NCI-H1436 (cell line): ENCODE data around the gene ACTR10.
"Not testable (repeated sequence)": the region's sequence is repeated elsewhere in the genome, so short reads cannot be mapped to it uniquely, and the experiment has no call there.

ENCODE experiments used
- DNase-seq: peaks from one replicate; lab custom pipeline; 2025; lab: John Stamatoyannopoulos, UW

ACTR10 gene

DNA sequence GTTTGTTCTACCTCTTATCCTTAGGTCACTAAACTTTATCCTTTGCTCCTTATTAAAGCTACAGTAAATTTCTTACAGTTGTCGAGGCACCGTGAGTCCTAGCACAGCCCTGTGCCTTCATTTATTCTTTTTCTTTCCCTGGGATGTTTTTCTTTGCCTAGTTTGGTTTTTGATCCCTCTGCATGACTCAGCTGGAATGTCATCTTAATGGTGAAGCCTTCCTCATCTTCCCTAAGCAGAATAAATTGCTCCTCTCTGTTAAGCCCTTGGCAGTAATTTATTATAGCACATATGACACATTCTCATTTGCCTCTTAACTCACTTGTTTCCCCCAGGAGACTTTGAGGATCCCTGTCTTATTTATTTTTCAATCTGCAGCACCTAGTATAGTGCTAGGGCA lies 16.6 kb downstream of the ACTR10 start:
- DNase-seq: no peak

DNA sequence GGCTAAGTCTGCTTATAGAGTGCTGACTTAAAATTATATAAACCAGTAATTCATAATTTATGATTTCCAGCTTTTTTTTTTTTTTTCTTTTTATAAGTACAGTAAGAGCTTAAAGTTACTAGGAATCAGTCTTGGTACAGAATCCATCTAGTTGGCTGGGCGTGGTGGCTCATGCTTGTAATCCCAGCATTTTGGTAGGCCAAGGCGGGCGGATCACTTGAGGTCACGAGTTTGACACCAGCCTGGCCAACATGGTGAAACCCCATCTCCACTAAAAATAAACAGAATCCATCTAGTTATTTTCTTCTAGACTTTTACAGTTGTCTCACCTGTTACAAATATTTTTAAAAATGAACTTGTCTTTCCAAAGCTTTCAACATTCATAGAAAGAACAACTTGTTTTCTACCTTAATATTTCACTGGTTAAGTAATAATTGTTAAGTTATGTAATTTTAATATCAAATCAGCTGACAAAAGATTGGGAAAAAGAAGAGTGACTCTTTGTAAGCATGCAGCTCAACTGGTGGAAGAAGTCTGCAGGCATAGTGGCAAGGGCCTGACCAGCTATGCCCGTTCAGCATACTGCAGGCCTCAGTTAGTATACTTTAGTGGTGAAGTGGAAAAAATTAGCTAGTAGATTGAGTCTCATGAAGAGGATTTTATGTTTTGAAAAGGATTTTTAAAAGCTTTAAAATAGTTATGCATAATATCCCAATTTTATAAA lies 27.3 kb downstream of the ACTR10 start:
- DNase-seq: no peak

DNA sequence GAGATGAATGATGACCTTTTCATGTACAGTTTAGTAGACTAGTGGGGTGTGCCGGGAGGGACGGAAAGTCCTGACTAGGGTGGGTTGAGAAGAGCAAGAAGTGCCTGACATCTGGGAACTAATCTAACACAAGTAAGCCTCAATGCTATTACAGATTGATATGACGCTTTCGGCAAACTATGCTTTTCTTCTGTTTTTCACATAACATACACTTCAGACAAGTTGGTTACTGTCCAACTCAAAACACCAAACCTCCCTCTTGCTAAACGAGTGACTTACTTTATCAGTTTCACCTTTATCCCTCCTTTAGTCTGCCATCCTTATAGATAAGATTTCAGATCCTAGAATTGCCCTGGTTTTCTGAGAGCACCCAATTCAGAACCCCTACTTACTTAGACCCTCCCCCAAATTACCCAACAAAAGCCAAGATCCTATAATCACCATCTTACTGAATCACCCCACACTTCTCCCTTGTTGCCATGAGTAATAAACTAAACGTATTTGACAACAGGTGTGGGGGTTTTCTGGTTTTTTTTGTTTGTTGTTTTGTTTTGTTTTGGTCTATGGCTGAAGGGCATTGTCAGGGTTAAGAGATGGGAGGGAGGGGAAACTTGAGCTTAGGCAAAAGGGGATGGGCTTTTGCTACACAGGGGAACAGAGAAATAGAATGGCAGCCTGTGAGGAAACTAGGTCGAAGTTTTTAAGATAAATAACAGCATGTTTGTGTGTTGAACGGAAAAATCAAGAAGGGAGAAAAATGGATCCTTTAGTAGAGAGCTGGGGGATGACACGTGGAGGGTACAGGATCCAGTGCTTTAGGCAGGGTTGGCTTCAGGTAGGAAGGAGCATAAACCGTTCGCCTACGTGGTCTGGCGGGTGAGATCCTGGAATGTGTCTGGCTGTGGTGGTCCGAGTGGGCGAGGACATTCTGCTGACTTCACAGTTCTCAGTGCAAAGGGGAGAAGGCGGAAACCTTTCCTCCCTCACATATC lies 38.6 kb downstream of the ACTR10 start:
- DNase-seq: no peak

DNA sequence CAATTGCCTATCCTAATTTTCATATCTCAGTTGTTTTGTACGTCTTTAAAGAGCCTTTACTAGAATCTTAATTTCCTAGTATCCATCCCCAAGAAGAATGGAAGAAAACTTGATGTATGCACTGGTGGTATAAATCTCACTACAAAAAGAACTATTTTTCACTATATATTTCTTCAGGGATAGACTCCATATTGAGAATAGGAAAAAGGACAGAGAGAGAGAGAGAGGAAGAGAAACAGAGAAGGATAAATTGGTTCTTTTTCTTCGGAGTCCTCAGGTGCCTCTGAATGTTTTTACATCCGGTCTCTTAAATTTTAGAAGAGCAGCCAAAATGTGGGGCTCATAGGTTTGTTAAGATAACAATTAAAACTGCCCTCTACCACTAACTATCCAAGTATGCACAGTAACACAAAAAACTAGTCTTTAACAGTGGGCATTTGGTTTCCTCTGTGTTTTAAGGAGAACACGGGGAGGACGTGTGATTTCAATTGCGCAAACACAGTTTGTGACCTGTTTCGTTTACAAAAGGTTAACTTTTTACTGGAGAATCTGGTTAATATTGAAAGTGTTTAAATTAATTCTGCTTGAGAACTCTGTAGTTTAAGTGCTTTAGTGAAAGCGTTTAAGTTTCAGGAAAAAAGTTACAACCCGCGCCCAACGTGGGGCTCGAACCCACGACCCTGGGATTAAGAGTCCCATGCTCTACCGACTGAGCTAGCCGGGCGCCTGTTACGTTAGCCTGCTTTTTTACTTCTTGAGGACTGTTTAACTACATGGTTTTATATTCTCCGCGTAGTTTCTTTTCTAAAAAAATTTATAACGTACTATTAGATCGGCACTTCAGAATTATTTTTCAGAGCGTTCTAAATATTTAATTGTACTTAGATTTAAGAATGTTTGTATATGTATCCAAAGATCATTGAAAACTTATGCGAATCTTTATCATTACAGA lies 39.6 kb downstream of the ACTR10 start:
- DNase-seq: peak; percentile 58

DNA sequence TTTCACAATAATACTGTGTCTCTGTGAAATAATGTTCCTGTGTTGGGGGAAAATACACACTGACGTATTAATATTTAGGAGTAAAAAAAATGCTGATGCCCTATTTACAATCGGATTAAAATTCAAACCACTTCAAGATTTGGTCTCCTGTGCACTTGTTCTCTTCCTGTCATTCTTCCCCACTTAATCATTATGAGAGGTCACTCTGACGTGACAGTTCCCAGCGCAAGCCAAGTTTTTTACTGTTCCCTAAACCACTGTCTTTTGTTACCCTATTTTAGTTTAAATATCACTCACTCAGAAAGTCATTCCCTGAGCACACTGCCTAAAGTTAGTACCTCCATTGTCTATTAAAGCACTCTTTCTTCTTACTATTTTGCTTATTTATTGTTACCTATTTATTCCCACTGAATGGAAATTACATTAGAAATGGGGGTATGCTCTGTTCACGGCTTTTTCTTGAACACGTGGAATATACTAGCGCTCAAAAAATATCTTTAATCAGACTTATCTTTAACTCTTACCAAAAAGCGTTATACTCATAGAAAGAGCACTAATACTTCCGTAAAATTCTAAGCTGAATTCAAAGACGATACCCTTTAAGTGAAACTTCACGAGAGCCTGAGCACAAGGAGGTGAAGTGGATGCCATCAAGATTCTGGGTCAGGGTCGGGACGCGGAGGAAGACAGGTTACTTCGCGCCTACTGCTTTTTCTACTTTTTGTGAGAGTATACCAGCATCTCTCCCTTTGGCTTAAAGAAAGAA lies 44.0 kb downstream of the ACTR10 start:
- no peak for DNase-seq

DNA sequence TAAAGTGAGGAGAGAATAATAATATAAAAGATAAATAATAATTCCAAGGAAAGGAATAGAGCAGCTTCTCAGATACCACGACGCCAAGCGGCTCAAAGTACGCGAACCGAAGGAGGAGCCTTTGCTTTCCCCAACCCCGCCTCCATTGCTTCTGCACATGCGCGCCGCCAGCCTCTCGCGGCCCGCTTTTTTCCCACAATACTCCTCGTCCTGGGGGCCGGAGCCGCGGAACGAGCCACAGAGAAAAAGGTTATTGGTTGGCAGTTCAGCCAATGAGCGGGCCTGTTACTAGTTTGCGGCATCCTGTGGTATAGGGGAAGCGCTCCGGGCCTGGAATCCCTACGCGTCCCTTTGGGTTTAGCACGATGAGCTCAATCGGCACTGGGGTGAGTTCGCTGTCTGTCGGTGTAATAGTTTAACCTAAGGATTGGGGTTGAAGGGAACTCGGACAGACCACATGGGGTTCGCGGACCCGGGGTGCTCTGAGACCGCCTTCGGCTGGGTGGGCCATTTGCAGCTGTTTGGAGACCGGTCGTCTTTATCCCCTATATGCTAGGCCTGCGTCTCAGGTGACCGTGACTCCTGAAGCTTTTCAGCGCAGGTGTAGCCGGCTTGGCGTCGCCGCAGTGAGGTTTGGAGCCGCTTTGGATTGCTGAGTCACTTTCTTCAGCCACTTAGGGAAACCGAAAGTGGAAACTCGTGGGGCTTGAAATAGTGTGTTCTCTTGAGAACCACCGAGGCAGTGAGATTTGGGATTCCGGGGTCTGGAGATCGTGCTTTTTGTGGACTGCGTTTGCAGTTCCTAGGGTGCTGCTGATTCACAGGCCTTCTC lies 44.8 kb downstream of the ACTR10 start, which contains the start of gene PSMA3:
PSMA3 (plus strand) TSS at position 288 of the 832 bp plus-strand sequence; CDS start at position 366, 78 bp downstream.
- DNase-seq: peak; percentile 97

DNA sequence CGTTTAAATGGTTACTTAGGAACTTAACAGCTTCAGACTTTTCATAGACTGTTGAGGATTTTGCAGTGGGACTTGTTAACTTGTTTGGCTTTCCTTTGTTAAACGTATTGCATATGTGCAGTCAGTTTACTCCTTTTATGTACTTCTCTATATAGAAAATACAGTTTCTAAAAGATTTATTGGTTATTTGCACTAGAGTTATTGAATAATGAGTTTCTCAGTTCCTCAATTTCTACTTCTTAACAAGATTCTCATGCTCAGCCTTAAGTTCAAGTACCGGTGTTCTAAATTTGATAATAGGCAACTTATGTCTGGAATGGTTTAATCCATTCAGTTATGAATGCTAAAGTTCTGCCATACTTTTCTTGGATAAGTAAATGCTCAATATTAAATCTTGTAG lies 45.6 kb downstream of the ACTR10 start:
- DNase-seq: no peak

DNA sequence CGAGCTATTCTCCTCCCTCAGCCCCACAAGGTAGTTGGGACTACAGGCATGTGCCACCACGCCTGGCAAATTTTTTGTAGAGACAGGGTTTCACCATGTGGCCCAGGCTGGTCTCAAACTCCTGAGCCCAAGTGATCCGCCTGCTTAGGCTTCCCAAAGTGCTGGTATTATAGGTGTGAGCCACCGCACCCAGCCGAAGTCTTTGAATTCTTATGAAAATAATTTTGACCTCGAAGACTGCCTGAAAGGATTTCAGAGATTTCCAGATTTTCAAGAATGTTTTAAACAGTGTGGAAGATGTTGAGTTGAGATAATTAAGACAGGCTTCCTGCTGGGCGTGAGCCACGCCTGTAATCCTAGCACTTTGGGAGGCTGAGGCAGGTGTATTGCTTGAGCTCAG lies 49.7 kb downstream of the ACTR10 start:
- no peak for DNase-seq

DNA sequence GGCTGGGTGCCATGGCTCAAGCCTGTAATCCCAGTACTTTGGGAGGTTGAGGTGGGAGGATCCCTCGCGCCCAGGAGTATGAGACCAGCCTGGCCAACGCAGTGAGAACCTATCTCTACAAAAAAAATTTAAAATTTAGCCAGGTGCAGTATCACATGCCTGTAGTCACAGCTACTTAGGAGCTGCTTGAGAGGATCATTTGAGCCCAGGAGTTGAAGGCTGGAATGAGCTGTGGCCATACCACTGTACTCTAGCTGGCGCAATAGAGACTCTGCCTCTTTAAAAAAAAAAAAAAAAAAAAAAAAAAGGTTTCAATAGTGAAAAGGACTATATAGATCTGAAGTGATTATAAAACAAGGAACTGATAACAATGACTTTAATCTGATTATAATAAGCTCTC lies 58.2 kb downstream of the ACTR10 start:
- DNase-seq: no peak

DNA sequence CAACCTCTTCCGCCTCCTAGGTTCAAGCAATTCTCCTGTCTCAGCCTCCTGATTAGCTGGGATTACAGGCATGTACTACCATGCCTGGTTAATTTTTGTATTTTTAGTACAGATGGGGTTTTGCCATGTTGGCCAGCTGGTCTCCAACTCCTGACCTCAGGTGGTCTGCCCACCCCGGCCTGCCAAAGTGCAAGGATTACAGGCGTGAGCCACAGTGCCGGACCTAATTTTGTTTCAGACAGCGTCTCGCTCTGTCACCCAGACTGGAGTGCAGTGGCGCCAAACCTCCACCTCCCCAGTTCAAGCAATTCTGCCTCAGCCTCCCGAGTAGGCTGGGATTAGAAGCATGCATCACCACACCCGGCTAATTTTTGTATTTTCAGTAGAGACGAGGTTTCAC lies 62.1 kb downstream of the ACTR10 start:
- not testable (repeated sequence) for DNase-seq

DNA sequence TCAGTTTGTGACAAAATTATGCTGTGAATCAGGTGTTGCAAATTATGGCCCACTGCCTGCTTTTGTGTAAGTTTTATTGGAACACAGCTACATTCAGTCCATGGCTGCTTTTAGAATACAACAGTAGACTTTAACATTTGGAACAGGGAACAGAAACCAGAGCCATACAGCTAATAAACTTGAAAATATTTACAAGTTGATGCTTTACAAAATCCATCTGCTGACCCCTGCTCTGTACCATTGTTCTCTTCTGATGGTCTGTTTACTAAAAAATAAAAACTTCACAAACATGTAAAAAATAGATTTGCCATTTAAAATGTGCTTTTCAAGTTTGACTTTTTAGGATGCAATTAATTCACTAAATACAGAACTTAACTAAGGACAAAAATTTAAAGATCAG lies 65.5 kb downstream of the ACTR10 start:
- DNase-seq: no peak

DNA sequence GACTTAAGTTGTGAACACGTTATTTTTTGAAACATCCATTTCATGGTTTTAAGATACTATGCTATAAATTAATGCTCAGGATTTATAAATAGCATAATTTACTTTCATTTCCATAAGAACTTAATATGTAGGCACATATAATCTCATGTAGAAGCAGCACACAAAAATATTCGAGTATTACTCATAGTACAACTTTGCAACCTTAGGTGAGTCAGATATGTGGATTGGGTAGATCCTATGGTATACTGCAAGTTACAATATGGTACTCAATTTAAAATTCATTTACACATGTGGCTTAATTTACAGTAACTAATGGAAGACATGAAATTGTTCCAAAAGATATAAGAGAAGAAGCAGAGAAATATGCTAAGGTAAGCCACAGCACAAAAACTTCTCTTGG lies 70.7 kb downstream of the ACTR10 start:
- no peak for DNase-seq

DNA sequence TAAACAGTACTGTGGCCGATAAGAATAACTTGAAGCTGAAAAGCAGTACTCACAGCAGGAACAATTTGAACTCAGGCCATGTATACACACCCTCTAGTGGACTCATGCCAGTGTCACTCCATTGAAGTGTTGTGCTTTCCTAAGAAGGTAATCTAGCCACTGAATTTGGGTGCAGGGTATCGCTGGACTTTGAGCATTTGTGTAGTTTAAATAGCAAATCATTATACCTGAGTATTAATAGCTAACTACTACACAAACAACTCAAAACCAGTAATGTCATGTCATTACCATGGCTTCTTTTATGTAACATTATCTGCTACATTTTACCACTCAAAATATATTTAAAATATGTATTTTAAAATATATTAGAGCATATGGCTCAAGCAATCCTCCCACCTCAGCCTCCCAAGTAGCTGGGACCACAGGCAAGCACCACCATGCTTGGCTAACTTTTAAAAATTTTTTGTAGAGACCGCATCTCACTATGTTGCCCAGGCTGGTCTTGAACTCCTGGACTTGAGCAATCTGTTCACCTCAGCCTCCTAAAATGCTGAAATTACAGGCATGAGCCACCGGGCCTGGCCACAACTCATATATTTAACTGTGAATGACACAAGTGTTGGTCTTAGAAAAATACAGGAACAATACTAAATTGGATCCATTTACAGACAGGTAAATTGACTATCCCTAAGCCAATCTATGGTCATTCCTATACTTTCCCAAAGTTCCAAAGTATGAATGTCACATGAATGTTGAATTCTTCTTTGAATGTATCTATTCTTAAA lies 72.8 kb downstream of the ACTR10 start:
- no peak for DNase-seq

DNA sequence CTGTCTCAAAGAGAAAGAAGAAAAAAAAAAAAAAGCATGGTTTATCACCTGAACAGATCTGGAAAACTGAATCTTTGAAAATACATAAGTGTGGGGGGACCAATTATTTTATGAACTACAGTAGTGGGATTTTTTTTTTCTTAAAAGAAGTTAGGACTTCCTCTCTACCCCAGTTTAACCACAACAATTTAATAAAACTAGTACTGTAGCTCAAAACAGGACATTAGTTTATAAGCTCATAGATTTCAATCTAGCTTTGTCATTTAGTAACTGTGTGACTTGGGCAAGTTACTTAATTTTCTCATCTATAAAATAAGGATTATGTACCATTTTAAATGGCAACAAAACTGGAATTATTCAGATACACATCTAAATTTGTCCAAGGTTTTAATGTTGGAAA lies 74.9 kb downstream of the ACTR10 start:
- no peak for DNase-seq

DNA sequence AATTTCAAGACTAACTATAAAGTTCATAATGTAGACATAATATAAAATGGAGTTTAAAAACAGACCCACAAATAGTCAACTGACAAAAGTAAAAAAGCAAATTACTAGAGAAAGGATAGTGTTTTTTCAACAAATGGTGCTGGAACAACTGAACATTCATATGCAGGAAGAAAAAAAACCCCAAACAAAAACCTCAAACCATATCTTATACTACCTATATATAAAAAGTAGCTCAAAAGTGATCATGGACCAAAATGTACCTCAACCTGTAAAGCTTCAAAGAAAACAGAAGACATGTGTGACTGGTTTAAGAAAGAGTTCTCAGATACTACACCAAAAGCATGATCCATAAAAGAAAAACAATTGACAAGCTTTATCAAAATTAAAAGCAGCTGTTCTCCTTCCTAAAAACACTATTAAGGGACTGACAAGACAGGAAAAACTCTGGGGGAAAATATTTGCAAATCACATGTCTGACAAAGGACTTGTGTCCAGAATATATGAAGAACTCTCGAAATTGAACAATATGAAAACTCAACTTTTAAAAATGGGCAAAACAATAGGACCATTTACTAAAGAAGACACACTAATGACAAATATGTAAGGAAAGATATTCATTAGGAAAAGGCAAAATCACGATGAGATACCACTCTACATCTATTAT lies 75.7 kb downstream of the ACTR10 start:
- no peak for DNase-seq

DNA sequence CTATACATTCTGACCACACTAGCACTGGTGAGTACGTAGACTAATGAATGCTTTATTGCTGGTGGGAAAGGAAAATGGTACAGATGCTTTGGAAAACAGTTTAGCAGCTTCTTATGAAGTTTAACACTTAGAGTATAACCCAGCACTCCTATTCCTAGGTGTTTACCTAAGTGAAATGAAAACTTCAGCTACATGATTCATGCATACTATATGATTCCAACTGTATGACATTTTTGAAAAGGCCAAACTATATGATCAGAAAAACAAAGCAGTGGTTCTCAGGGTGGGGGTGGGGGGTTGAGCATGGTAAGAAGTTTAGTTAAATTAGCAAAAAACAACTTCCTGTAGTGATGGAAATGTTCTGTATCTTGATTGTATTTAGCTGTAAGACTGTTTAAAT lies 76.3 kb downstream of the ACTR10 start:
- DNase-seq: no peak

DNA sequence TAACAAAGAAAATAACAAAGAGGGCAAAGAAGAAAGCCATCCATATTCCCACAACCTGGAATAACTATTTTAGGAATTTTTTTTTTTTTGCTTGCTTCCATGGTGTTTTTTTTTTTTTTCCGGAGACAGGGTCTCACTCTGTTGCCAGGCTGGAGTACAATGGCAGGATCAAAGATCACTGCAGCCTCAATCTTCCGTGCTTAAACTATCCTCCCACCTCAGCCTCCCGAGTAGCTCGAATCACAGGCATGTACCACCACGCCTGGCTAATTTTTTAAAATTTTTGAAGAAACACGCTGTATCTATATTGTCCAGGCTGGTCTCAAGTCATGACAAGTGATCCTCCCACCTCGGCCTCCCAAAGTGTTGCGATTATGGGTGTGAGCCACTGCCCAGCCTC lies 78.2 kb downstream of the ACTR10 start:
- no peak for DNase-seq

DNA sequence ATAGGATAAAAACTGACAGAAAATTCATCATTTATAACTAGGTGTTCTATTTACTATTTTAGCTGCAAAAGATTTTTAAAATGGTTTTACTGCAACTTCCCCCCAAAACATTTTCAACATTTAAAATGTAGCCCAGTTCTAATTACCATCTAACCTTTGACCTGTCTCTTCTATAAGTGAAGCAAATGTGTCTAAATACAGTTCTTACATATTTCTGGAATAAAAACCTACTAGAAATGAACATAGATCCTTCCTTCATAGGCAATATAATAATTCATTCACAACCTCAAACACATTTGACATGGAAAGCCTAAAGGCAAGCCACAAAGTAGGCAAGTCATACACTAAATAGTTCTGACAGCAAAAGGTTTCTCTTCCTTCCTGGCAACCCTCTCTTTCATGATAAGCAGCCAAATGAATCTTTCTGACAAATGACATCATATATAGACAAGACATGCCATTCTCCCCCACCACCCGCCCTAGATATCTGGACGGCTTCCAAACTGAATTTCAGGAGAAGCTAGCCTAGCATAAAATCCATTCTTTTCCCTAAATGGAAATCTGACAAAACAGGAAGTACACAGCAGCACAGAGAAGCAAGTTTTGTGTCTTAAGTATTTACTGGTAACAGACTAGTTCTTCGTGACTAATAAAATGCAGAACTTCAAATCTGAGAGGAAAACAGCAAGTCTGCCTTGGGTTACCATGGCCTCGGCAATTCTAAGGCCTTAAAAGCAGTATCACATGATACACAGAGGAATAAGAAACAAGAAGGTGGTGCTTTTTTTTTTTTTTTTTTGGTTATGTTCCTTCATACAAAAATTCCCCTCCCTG lies 81.2 kb downstream of the ACTR10 start:
- DNase-seq: no peak
